ENCODE data around the gene ARHGAP32. TPM values are rescaled to one million over a fixed set of nuclear protein-coding genes. Genes with fewer than 3 reads are reported as not detected.
"Not testable (repeated sequence)": the region's sequence is repeated elsewhere in the genome, so short reads cannot be mapped to it uniquely, and the experiment has no call there.

The ARHGAP32 gene
- total RNA-seq, 2 experiments from 2014 or later = 2.5 to 3.4 TPM

DNA sequence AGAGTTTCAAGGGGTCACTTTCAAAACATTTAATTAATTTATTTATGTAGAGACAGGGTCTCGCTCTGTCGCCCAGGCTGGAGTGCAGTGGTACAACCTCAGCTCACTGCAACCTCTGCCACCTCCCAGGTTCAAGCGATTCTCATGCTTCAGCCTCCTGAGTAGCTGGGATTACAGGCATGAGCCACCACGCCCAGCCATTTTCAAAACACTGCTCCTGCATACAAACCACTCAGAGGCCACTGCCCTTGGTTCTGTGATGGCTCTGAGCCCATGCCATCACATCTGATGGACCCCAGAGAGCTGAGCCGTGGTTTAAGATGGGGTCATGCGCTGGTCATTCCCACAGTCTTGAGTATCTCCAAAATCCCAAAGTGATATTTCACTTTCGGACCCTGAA is 272.5 kb downstream of the ARHGAP32 start:
- ATAC-seq (ENCODE audit: low read depth); H3K36me3 Mint-ChIP-seq; H3K9me3 Mint-ChIP-seq; DNase-seq; H3K27me3 Mint-ChIP-seq; H3K27ac Mint-ChIP-seq; H3K4me3 Mint-ChIP-seq; H3K4me1 Mint-ChIP-seq; POLR2A ChIA-PET: not testable (repeated sequence)

DNA sequence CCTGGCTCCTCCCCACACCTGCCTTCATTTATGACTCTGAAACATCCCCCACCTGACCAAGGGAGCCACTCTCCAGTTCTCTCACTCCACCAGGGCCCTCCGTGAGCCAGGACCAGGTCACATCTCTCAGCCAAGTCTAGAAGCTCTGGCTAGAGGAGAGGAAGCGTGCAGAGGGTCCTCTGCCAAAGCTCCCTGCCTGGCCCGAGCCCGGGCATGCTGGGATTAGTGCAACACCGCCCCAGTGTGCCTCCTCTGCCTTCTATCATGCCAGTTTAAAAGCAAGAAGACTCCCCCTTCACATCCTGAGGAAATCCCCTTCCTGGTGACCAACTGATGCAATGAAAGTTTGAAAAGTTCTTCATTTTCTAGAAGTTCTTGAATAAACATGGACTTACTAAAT is 272.9 kb downstream of the ARHGAP32 start:
- ATAC-seq (ENCODE audit: low read depth) = no peak
- POLR2A ChIA-PET = no interaction called here
- no peak overlapping the region for H3K27ac Mint-ChIP-seq
- H3K9me3 Mint-ChIP-seq = peaks cover 1% of the 10 kb centered on the region
- no peak overlapping the region for H3K4me3 Mint-ChIP-seq
- H3K4me1 Mint-ChIP-seq = no peaks in the 10 kb centered on the region
- peaks cover 5% of the 10 kb centered on the region for H3K27me3 Mint-ChIP-seq
- DNase-seq = no peak
- H3K36me3 Mint-ChIP-seq = no peaks in the 10 kb centered on the region

DNA sequence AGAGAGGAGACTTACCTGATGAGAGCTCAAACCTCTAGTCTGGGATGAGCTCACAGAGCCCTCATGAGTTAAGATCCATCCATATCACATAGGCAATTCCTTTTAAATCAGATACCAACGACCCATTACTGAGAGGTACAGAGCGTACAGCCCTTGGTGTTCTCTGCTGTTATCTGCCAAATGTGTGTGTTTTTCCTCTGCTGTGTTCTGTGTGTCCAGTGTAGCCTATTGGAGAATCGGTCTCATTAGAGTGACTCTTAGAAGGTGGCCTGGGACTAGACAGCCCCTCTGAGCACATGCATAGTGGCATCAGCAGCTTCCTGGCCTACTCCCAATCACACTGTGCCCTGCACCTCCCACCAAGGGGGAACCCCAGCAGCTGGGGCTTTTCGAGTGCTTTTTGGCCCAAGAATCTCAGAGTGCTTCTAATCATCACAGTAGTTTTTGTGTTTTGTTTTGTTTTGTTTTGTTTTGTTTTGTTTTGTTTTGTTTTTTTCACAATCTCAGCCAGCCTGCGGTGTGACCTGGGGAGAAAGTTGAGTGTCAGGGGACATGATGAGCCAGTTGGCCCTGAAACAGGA is 274.9 kb downstream of the ARHGAP32 start:
- ATAC-seq (ENCODE audit: low read depth) = no peak
- Mint-ChIP-seq H3K27ac (no peak overlapping the region), H3K9me3 (peaks cover 1% of the 10 kb centered on the region), H3K36me3 (no peaks in the 10 kb centered on the region), H3K4me1 (no peaks in the 10 kb centered on the region), H3K4me3 (no peak overlapping the region), H3K27me3 (peaks cover 5% of the 10 kb centered on the region)
- DNase-seq = no peak
- POLR2A ChIA-PET = no interaction called here

DNA sequence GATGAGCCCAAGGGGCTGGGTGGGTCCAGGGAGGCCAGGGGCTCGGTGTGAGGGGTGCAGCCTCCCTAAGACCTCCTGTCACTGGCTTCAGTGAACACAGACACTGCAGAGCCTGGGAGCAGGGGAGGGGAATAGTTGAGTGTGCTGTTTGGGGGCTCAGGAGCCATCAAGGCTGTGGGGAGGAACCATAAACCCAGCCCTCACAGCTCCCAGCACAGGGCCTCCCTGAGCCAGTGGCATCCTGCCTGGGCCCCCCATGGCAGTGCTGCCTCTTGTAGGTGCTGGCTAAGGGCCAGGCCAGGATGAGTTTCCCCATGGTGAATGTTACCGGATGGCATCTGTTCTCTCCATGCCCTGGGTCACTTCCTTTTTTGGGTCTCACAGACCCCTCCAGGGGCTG is 275.4 kb downstream of the ARHGAP32 start:
- Mint-ChIP-seq H3K36me3 (no peaks in the 10 kb centered on the region), H3K27ac (no peak overlapping the region), H3K4me3 (no peak overlapping the region), H3K27me3 (peaks cover 5% of the 10 kb centered on the region), H3K9me3 (peaks cover 1% of the 10 kb centered on the region), H3K4me1 (no peaks in the 10 kb centered on the region)
- DNase-seq (no peak), ATAC-seq (ENCODE audit: low read depth) (no peak)
- POLR2A ChIA-PET = no interaction called here

DNA sequence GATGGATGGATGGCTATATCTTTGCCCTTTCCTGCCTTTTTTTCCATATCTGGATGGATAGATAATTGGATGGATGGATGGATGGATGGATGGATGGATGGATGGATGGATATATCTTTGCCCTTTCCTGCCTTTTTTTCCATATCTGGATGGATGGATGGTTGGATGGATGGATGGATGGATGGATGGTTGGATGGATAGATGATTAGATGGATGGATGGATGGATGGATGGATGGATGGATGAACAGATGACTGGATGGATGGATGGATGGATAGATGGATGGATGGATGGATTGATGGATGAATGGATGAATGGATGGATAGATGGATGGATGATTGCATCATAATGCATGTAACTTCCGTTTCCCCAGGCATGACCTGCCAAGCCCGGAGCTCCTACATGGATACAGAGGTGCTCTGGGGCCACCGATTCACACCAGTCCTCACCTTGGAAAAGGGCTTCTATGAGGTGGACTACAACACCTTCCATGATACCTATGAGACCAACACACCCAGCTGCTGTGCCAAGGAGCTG is 276.0 kb downstream of the ARHGAP32 start:
- ATAC-seq (ENCODE audit: low read depth) = no peak
- Mint-ChIP-seq H3K9me3 (peaks cover 1% of the 10 kb centered on the region), H3K27me3 (peaks cover 5% of the 10 kb centered on the region), H3K27ac (no peak overlapping the region), H3K4me3 (no peak overlapping the region), H3K4me1 (no peaks in the 10 kb centered on the region), H3K36me3 (no peaks in the 10 kb centered on the region)
- DNase-seq = no peak
- POLR2A ChIA-PET = no interaction called here

DNA sequence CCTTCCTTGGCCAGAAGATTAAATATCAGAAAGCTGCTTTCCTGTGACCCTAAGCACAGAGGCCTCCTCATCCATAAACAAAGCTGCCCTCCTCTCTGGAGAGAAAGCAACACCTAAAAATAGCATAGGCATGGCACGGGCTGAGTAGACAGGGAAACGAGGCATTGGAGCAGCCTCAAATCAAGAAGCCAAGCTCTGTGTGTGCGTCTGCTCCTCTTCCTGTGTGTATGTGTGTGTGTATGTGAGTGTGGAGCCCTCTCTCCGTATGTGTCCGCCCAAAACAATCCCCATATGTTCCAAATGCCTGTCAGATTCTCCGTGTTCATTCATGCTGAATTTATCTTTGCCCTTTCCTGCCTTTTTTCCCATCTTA is 277.0 kb downstream of the ARHGAP32 start:
- no peak for ATAC-seq (ENCODE audit: low read depth)
- POLR2A ChIA-PET = no interaction called here
- peaks cover 9% of the 10 kb centered on the region for H3K27me3 Mint-ChIP-seq
- H3K4me3 Mint-ChIP-seq = no peak overlapping the region
- no peaks in the 10 kb centered on the region for H3K4me1 Mint-ChIP-seq
- no peak for DNase-seq
- H3K27ac Mint-ChIP-seq = no peak overlapping the region
- H3K9me3 Mint-ChIP-seq = peaks cover 1% of the 10 kb centered on the region
- H3K36me3 Mint-ChIP-seq = no peaks in the 10 kb centered on the region

Other genes with a start within 250 kb of the ARHGAP32 start
- not detected for gene TP53AIP1, start 249.5 kb downstream of the ARHGAP32 start, total RNA-seq
- gene BARX2, start 183.5 kb upstream of the ARHGAP32 start, total RNA-seq = not detected